A673 (cell line): Measurements from ENCODE around the gene AP3S2.

Experiments
- CTCF ChIP-seq: fragments of 300-800, 200-600 bp; sonication (generic); conservative IDR thresholded peaks from 2 replicates; pipeline ENCODE4 v1.5.1; 2017; ENCODE audit warnings: low read depth, mild to moderate bottlenecking, antibody characterized with exemption, low read length, moderate library complexity, mixed read lengths
- EZH2 ChIP-seq: fragments of 200-600 bp; sonication (generic); IDR thresholded peaks from 2 replicates; pipeline ENCODE4 v1.6.1; 2017; ENCODE audit warnings: borderline replicate concordance, low read depth, mild to moderate bottlenecking, mixed read lengths, antibody characterized with exemption, low read length; ENCODE audit not compliant: poor library complexity, severe bottlenecking

GRCh38 chr15:89820666-89821611 is 72.9 kb downstream of the AP3S2 start:
- TF ChIP-seq CTCF, result no peak
- TF ChIP-seq EZH2, result no peak
